Measurements from ENCODE around the gene DCAF12.

DNA sequence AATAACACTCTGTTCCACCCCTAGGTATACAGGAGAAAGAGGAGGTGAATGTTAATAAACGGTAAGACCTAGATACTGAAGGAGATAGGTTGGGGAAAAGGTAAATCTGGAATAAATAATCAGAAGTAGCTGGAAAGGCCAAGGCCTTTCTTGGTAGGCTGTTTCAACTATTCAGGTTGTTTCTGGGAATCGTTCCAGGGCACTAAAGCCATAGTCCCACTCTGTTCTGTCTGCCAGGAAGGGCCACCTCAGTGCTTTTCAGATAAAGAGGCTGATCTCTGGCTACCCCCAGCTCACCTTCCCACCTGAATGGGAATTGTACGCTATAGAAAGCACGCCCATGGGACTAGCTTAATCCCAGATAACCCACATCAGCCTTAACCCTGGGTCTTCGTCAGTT is 32.9 kb downstream of the DCAF12 start:
- TF ChIP-seq TAF1 (IDR thresholded peaks at IDR 0.05; ENCODE audit: borderline replicate concordance, low read depth, low read length) (no peak), POLR2AphosphoS5 (IDR thresholded peaks at IDR 0.05; ENCODE audit: low read depth, low read length) (no peak)
